ENCODE results near the gene GALNT10.
A peak's percentile ranks its signal among the peaks of the same experiment; 100 is the strongest.
"Not testable (repeated sequence)": the region's sequence is repeated elsewhere in the genome, so short reads cannot be mapped to it uniquely, and the experiment has no call there.

Gene GALNT10

DNA sequence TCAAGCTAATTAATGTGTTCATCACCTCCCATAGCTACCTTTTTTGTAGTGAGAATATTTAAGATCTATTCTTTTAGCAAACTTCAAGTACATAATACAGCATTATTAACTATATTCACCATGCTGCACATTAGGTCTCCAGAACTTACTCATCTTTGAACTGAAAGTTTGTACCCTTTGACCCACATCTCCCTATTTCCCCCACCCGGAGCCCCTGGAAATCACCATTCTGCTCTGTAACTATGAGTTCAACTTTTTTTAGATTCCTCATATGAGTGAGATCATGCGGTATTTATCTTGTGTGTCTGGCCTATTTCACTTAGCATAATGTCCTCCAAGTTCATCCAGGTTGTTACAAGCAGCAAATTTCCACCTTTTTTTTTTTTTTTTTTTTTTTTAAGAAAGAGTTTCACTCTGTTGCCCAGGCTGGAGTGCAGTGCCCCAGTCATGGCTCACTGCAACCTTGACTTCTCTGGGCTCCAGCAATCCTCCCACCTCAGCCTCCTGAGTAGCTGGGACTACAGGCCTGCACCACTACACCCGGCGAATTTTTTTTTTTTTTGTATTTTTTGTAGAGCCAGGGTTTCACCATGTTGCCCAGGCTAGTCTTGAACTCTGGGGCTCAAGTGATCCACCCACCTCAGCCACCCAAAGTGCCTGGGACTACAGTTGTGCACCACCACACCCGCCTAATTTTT is 154.9 kb downstream of the GALNT10 start:
- DNase-seq (ENCODE audit: insufficient read length, low spot score) (no peak), FAIRE-seq (peak; percentile 57)

DNA sequence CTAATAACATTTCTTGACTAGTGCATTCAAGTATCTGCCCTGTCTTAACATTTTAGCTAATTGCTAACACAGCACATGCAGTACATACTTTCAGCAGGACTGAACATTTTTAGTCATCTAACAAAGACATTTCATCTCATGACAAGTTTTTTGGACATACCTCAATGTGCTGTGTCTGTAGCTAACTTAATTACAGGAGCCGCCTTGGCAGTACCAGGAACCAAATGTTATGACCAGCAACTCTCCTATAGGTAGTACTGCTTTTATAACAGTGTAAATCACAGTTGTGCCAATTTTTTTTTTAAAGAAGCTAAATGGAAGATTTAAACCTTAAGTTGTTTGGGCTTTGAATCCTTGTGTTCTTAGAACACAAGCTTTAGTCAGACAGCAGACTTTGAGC is 155.9 kb downstream of the GALNT10 start:
- no peak for FAIRE-seq
- no peak for DNase-seq (ENCODE audit: insufficient read length, low spot score)

DNA sequence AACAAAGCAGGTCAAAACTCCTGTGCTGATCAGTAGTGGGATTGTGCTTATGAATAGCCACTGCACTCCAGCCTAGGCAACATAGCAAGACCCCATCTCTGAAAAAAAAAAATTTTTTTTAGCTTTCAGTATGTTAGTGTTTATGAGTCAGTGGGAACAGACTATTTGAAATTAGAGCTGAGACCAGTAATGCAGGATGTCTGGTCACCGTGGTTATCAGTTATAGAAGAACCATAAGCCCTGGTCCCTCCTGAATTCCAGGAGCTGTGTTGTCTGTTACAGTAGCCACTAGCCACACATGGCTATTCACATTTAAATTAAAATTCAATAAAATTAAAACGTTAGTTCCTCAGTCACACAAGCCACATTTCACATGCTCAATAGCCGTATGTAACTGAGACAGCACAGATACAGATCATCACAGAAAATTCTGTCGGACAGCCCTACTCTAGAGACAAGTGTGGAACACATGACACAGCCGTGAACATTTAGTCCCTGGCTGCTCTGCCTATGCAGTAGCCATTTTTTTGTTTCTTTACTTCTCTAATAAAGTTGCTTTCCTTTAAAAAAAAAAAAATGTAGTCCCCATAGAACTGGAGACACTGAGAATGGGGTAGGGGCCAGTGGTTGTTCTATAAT is 159.2 kb downstream of the GALNT10 start:
- DNase-seq (ENCODE audit: insufficient read length, low spot score) (no peak), FAIRE-seq (no peak)

DNA sequence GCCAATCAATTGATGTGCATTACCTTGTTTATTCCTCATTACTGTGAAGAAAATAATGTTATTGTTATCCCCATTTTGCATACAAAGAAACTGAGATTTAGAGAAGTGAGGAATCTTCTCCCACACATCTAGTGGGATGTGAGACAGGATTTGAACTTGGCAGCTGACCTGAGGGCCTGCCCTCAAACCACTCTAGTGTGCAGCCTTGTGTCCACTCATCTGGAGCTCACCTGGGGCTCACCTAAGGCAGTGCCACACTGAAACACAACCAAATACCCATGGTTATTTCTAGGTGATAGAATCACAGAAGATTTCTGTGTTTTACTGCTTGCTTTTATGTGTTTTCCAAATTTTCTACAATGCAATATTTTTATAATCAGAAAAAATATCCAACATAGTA is 160.6 kb downstream of the GALNT10 start:
- DNase-seq (ENCODE audit: insufficient read length, low spot score) (no peak), FAIRE-seq (no peak)

DNA sequence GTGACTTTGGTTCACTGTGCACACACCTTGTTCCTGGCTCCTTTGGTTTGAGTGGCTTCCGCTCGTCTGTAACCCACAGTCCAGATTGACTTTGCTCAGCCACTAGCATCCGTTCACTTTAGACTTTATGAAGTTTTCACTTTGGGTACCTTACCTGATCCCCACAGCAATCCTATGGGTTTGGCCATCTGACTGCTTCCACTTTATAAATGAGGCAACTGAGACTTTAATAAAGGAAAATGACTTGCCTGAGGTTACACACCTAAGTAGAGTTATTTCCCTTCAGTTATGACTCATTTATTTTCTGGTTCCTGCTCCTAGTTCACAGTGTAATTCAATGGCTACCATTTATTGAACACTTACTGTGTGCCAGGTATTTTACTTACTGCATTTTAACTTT is 161.0 kb downstream of the GALNT10 start:
- FAIRE-seq (peak; percentile 70), DNase-seq (ENCODE audit: insufficient read length, low spot score) (no peak)

DNA sequence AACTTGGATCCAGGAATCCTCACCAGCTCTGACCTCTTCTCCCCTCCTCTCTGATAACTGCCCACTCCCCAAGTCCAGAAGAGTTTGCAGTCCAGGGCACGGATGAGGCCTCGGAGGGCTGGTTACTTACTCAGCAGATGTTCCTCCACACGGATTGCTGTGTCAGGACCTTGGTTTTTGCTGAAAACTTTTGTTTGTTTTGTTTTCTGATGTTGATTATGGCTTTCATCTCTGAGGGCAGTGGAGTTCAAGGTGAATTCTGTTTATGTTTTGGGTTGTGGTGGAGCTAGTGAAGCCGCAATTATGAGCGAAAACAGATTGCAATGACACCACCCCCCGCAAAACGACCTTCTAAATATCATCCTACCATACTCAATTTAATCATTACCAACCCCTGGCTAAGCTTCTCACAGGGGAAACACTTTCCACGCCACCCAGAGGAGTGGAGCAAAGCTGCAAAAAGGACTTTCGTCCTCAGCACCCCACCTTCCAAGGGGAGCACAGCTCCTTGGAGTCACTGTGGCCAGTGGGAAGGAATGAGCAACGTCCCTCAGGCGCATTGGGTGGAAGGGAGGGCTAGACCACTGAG is 162.5 kb downstream of the GALNT10 start:
- FAIRE-seq = no peak
- DNase-seq (ENCODE audit: insufficient read length, low spot score) = no peak

DNA sequence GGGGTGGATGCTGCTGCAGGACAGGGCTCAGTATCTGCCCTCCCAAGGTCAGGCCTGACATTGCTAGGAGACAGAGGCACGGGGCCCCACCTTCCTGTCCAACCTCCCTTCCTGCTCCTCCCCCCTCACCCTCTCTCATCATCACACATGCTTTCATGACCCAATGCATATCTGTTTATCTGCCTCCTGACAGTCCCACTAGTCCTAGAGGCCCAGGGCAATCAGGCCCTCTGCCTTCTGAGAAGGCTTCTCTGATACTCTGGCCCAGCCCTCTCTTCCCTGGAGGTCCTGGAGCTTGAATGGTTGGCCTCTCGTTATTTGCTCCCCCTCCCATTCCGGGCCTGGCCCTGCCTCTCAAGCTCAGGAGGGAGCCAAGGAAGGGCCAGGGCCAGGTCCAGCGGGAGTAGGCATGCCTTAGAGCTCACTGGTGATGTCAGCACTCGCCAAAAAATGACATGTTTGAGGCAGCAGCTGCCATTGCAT is 164.6 kb downstream of the GALNT10 start:
- FAIRE-seq = no peak

DNA sequence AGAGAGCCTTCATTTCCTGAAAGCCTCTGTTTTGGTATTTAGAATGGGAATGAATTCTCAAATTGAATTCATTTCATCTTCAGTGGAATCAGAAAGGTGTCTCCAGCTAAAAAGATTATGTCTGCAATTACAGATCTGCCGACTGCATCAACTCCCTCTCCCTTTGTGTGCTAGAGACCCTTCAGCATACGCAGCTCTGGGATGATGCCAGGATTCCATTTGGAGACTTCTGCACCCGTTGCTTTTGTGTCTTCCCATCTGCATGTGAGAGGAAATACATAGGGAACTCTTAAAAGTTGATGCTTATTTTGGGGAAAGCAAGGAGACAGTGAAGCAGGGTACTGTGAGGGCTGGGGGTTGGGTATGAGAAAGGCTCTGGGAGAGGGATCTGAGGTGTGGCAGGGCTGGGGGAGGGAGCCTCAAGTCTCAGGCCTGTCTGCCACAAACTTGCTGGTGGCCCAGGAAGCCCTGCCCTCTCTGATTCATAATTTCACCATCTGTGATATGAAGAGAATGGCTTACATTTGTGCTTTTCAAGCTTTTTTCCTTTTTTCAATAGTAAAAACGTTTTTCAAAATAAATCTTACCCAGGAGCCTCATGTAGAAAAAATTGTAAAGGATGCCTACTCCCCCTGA is 165.6 kb downstream of the GALNT10 start:
- no peak for DNase-seq (ENCODE audit: insufficient read length, low spot score)
- peak; percentile 49 for FAIRE-seq

More for the DNA sequence above, 164.6 kb downstream of the GALNT10 start:
- no peak for DNase-seq (ENCODE audit: insufficient read length, low spot score)

DNA sequence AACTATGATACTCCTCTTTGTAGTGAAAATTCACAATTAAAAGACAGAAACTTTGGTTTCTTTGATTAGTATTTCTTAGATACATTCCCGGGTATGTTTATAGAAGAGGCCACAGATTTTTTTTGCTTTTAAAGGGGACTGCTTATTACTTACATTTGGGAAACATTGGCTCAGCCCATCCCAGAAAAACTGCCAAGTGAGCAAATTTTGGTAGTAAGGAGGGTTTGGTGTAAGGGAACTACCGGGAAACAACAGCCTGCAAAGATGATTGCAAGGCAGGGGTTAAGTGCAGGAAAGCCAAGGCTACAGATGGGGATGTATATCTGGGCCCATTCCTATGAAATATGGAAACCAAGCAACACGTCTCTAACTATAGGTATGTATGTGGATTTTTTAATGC is 166.4 kb downstream of the GALNT10 start:
- no peak for FAIRE-seq
- DNase-seq (ENCODE audit: insufficient read length, low spot score) = no peak

DNA sequence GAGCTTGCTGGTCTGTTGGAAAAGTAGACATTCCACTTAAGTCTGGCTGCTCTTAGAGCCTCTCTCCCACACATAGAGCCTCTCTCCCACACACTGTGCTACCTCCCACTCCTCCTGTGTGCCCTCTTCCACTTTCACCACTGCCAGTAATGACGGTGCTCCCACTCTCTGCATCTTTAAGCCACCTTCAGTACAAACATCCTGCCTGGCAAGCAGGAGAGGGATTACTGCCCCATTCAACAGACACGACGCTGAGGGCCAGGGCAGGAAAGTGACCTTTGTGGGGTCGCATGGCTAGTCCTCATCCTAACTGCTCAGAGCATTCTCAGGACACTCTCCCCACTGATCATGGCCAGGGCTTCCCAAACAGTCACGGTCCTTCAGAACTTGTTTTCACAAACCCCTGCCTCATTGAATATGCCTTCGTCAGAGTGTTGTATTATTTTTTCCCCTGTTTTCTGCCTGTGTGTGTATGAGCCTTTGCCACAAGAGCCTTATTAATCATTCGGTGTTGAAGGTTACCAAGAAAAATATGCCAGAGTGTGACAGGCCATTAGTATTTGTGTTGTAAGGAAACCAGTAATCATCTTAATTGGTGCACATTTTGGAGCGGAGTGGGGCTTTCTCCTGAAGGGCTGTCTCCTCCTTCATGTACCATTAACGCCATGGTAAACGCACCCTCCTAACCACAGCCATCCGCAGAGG is 168.1 kb downstream of the GALNT10 start:
- no peak for DNase-seq (ENCODE audit: insufficient read length, low spot score)
- FAIRE-seq = no peak

DNA sequence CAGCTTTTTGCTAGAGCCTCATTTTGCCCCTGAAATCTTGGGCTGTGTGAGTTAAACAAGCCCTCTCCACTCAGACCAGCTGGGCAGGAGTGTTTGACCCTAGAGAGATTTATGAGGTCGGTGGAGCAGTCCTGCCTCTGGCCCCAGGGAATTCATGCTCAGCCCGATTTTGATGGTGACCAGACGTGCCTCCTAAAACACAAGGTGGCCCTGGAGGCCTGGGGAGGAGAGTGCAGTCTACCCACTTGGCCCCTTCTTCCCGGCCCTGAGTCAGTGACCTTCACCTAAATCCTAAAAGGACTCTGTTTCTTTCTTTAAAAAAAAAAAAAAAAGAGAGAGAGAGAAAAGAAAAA is 168.7 kb downstream of the GALNT10 start:
- DNase-seq (ENCODE audit: insufficient read length, low spot score) (no peak), FAIRE-seq (no peak)

DNA sequence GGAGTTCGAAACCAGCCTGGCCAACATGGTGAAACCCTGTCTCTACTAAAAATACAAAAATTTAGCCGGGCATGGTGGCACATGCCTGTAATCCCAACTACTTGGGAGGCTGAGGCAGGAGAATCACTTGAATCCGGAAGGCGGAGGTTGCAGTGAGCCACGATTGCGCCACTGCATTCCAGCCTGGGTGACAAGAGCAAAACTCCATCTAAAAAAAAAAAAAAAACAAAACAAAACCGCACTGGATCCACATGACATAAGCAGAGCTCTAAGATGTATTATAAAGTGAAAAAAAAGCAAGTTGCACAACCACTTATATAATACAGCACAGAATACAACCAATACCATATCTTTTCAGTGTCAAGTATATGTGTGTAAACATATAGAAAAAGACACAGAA is 169.7 kb downstream of the GALNT10 start:
- not testable (repeated sequence) for DNase-seq (ENCODE audit: insufficient read length, low spot score); FAIRE-seq

DNA sequence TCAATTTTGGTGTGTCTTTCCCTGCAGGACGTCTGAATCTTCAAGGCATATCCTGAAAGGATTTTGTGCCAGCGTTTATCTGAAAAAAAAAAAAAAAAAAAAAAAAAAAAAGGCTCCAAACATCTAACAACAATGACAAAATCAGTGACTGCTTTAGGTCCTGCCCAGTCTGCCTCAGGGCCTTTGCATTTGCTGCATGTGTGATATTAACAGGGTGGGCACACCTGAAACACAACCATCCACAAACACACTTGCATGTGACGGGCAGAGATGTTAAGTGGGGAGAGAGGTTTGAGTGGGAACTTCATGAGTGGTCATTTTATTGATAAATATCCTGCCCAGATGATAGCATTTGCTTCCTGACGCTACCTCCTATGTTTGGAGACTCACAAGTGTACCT is 172.9 kb downstream of the GALNT10 start:
- DNase-seq (ENCODE audit: insufficient read length, low spot score) (no peak), FAIRE-seq (no peak)

DNA sequence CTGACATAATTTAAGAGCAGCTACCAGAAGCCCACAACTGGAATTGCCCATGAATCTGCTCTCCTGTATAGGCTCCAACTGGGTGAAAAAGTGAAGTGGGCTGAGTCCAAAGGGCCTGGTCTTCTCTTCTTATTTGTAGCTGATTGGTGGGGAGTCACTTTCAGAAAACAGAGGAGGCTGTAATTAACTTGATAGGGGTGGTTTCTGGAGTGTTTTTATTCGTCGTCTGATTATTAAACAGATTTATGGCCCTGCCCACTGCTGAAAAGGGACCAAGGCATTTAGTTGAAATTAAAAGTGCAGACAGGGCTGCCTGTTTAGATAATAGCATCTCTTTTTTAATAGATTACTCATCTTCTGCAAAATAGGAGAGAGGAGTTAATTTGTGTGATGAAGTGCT is 174.2 kb downstream of the GALNT10 start:
- FAIRE-seq = no peak
- DNase-seq (ENCODE audit: insufficient read length, low spot score) = no peak

DNA sequence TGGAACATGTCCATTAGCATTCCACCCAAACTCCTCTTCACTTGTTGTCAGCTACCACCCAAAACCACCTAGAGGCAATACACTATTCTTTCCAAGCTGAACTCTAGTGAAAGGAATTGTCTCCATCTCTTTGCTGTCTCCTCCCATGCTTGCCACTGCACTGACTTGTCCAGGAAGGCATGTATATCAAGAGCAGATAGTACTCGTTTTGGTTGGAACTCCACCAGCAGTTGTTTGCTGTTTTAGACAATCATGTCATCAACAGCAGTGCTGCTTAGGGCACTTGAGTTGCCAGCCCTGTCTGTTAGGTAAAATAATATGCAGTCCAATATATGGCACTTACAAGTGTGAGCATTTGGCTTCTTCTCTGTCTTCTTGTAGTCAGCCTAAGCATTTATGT is 175.3 kb downstream of the GALNT10 start:
- FAIRE-seq = no peak

DNA sequence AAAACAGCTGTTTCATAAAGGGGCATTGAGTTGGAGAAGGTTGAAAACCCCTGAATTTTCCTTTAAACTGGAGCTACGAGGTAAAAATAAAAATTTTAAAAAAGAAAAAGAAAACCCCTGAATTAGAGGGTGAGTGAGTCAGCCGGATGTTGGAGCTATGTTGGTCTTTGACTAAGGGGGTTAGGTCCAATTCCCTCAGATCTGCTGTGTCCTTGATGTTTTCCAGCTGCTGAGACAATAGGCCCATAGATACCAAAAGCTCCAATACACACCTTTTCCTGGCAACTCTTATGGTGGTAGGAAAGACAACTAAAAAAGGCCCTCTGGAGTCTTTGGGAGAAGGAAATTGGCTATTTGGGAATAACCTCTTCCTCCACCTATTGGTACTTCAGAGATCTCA is 175.8 kb downstream of the GALNT10 start:
- DNase-seq (ENCODE audit: insufficient read length, low spot score) = no peak
- FAIRE-seq = no peak

More for the DNA sequence above, 175.3 kb downstream of the GALNT10 start:
- no peak for DNase-seq (ENCODE audit: insufficient read length, low spot score)

DNA sequence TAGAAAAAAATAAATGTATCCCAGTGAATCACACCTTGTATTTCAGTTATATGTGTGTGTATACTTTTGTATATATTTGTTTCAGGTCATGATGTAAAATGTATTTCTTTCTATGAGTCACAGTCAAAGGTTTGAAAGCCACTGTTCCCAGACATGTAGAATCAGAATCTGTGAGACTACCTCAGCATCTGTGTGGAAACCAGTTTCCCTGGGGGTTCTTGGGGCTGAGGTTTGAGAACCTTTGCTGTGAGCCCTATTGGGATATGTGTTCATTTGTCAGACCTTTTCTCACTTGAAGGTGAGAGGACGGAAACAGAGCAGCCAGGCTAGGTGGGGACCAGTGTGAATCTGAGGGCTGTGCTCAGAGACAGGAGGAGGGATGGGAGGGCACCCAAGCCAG is 176.6 kb downstream of the GALNT10 start:
- DNase-seq (ENCODE audit: insufficient read length, low spot score) = no peak

DNA sequence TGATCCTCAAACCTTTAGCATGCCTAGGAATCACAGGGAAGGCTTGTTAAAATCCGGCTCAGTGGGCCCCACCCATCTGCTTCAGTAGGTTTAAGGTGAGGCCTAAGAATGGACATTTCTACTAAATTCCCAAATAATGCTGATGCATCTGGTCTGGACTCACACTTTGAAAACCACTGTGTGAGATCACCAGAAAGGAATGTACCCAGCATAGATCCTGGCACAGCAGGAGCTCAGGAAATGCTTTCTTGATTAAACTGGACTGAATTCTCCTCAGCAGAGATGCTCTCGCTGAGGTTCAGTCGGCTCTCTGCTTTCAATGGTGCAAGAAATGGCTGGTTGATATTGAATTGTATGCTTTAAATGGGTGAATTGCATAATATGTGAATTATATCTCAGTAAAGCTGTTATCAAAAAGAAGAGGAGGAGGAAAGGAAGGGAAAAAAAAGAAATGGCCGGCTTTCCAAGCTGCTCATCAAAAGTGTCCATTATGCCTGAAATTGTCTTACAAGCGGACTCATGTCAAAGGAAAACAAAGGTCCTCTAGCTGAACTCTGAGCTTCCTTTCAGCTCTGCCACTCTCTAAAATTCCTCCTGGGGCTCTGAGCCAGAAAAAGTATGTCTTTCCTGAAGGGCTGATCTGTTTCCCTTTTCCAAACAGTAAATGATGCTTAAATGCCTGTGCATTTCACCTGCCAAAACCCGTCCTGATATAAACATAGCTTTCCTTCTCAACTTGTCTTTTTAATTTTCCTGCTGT is 177.7 kb downstream of the GALNT10 start:
- DNase-seq (ENCODE audit: insufficient read length, low spot score) (no peak), FAIRE-seq (no peak)

More for the DNA sequence above, 176.6 kb downstream of the GALNT10 start:
- no peak for FAIRE-seq

DNA sequence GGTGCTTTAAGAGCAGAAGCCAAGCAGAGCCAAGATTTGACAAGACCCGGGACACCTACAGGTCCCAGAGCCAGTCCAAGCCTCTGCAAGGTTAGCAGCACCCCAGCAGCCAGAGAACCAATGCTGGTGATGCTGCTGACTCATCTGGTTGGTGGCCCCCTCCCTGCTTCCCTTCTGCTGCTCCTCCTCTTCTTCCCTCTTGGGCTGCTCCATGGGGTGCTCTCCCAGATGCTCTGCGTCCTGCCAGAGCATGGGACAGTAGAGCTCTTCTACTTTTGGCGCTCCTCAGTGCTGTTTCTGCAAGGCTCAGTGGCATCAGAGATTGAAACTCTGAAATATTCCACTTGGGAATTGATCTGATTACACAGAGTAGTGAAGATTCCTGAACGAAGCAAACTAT is 179.1 kb downstream of the GALNT10 start:
- DNase-seq (ENCODE audit: insufficient read length, low spot score) (no peak), FAIRE-seq (no peak)

DNA sequence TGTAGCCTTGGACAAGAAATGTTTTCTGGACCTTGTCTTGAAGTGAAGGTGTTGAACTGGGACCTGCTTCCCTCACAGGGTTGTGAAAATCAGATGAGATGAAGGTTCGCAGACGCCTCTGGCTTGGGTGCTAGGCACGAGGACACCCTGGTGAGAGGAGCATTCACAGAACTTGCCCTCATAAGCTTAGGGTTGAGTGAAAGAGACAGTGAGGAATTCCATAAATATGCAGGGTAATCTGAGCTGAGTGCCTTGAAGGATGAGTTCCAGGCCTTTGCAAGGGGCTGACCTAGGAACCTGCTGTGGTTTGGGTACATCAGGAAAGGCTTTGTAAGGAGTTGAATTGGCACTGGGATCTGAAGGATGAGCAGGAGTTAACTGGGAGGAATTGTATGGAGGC is 179.6 kb downstream of the GALNT10 start:
- DNase-seq (ENCODE audit: insufficient read length, low spot score) (no peak), FAIRE-seq (no peak)

Measured in GM19239 (cell line).